Activated CD4-positive, alpha-beta T cell treated with anti-CD3 and anti-CD28 coated beads, Interleukin-2, amount 50 U/mL, for 48 hours (primary cell): ENCODE measurements around the gene CSMD2.

ENCODE experiments used
- DNase-seq, 2 experiments: peaks; one replicate each; pipeline ENCODE4 v3.0.0-alpha.2; 2020

The CSMD2 gene

GRCh38 chr1:33993301-33993700, 171.7 kb downstream of the CSMD2 start:
- DNase-seq: no peak

GRCh38 chr1:33990281-33990680, 174.7 kb downstream of the CSMD2 start:
- no peak for DNase-seq

- no peak for DNase-seq
Measured at GRCh38 chr1:33988161-33988560, 176.9 kb downstream of the CSMD2 start.

- no peak for DNase-seq
Measured at GRCh38 chr1:33986390-33987095, 178.5 kb downstream of the CSMD2 start.

GRCh38 chr1:33985656-33986055, 179.4 kb downstream of the CSMD2 start:
- DNase-seq: no peak

GRCh38 chr1:33984906-33985565, 180.0 kb downstream of the CSMD2 start:
- DNase-seq: no peak

GRCh38 chr1:33982419-33982818, 182.6 kb downstream of the CSMD2 start:
- no peak for DNase-seq

- no peak for DNase-seq
Measured at GRCh38 chr1:33979341-33979740, 185.7 kb downstream of the CSMD2 start.

GRCh38 chr1:33975961-33976360, 189.1 kb downstream of the CSMD2 start:
- DNase-seq: no peak

GRCh38 chr1:33973799-33974545, 191.1 kb downstream of the CSMD2 start:
- no peak for DNase-seq

GRCh38 chr1:33972676-33973395, 192.2 kb downstream of the CSMD2 start:
- no peak for DNase-seq

GRCh38 chr1:33971913-33972312, 193.1 kb downstream of the CSMD2 start:
- no peak for DNase-seq

GRCh38 chr1:33971018-33971710, 193.9 kb downstream of the CSMD2 start:
- no peak for DNase-seq

GRCh38 chr1:33970148-33970825, 194.7 kb downstream of the CSMD2 start:
- DNase-seq: no peak

- no peak for DNase-seq
Measured at GRCh38 chr1:33966346-33967141, 198.5 kb downstream of the CSMD2 start.

- DNase-seq: no peak
Measured at GRCh38 chr1:33965086-33965485, 199.9 kb downstream of the CSMD2 start.

- DNase-seq: no peak
Measured at GRCh38 chr1:33962061-33962460, 203.0 kb downstream of the CSMD2 start.

GRCh38 chr1:33960188-33960895, 204.7 kb downstream of the CSMD2 start:
- DNase-seq: no peak

GRCh38 chr1:33957854-33958253, 207.2 kb downstream of the CSMD2 start:
- DNase-seq: no peak

- no peak for DNase-seq
Measured at GRCh38 chr1:33955096-33955495, 209.9 kb downstream of the CSMD2 start.

GRCh38 chr1:33949570-33949969, 215.5 kb downstream of the CSMD2 start:
- no peak for DNase-seq
